ENCODE data around the gene ZNF160. TPM values are rescaled to one million over a fixed set of nuclear protein-coding genes. Genes with fewer than 3 reads are reported as not detected.

ZNF160 gene
- total and polyA plus RNA-seq, 2 of the 8 experiments (the other 6 are each of a cell fraction or from before 2014, with no cell fraction given) = 15.8 to 31.2 TPM

DNA sequence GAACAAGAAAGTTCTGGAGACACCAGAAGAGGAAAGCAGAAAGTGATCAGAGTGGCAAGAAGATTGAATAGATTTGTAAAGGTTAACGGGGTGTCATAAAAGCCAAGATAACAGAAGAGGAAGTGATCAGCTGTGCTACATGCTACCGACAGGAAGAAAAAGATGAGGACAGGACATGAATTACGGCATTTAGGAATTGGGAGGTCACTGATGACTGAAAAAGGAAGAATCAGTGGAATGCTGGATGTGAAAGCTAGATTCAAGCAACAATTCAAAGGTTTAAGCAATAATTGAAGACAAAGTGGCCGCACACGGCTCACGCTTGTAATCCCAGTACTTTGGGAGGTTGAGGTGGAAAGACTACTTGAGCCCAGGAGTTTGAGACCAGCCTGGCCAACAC lies 15.1 kb downstream of the ZNF160 start (continued):
- TF ChIP-seq, protein P1, sequence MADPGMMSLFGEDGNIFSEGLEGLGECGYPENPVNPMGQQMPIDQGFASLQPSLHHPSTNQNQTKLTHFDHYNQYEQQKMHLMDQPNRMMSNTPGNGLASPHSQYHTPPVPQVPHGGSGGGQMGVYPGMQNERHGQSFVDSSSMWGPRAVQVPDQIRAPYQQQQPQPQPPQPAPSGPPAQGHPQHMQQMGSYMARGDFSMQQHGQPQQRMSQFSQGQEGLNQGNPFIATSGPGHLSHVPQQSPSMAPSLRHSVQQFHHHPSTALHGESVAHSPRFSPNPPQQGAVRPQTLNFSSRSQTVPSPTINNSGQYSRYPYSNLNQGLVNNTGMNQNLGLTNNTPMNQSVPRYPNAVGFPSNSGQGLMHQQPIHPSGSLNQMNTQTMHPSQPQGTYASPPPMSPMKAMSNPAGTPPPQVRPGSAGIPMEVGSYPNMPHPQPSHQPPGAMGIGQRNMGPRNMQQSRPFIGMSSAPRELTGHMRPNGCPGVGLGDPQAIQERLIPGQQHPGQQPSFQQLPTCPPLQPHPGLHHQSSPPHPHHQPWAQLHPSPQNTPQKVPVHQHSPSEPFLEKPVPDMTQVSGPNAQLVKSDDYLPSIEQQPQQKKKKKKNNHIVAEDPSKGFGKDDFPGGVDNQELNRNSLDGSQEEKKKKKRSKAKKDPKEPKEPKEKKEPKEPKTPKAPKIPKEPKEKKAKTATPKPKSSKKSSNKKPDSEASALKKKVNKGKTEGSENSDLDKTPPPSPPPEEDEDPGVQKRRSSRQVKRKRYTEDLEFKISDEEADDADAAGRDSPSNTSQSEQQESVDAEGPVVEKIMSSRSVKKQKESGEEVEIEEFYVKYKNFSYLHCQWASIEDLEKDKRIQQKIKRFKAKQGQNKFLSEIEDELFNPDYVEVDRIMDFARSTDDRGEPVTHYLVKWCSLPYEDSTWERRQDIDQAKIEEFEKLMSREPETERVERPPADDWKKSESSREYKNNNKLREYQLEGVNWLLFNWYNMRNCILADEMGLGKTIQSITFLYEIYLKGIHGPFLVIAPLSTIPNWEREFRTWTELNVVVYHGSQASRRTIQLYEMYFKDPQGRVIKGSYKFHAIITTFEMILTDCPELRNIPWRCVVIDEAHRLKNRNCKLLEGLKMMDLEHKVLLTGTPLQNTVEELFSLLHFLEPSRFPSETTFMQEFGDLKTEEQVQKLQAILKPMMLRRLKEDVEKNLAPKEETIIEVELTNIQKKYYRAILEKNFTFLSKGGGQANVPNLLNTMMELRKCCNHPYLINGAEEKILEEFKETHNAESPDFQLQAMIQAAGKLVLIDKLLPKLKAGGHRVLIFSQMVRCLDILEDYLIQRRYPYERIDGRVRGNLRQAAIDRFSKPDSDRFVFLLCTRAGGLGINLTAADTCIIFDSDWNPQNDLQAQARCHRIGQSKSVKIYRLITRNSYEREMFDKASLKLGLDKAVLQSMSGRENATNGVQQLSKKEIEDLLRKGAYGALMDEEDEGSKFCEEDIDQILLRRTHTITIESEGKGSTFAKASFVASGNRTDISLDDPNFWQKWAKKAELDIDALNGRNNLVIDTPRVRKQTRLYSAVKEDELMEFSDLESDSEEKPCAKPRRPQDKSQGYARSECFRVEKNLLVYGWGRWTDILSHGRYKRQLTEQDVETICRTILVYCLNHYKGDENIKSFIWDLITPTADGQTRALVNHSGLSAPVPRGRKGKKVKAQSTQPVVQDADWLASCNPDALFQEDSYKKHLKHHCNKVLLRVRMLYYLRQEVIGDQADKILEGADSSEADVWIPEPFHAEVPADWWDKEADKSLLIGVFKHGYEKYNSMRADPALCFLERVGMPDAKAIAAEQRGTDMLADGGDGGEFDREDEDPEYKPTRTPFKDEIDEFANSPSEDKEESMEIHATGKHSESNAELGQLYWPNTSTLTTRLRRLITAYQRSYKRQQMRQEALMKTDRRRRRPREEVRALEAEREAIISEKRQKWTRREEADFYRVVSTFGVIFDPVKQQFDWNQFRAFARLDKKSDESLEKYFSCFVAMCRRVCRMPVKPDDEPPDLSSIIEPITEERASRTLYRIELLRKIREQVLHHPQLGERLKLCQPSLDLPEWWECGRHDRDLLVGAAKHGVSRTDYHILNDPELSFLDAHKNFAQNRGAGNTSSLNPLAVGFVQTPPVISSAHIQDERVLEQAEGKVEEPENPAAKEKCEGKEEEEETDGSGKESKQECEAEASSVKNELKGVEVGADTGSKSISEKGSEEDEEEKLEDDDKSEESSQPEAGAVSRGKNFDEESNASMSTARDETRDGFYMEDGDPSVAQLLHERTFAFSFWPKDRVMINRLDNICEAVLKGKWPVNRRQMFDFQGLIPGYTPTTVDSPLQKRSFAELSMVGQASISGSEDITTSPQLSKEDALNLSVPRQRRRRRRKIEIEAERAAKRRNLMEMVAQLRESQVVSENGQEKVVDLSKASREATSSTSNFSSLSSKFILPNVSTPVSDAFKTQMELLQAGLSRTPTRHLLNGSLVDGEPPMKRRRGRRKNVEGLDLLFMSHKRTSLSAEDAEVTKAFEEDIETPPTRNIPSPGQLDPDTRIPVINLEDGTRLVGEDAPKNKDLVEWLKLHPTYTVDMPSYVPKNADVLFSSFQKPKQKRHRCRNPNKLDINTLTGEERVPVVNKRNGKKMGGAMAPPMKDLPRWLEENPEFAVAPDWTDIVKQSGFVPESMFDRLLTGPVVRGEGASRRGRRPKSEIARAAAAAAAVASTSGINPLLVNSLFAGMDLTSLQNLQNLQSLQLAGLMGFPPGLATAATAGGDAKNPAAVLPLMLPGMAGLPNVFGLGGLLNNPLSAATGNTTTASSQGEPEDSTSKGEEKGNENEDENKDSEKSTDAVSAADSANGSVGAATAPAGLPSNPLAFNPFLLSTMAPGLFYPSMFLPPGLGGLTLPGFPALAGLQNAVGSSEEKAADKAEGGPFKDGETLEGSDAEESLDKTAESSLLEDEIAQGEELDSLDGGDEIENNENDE (IDR thresholded peaks at IDR 0.05; ENCODE audit: insufficient replicate concordance, low read length) = no peak
- no peak for TF ChIP-seq TBP (IDR thresholded peaks at IDR 0.05; ENCODE audit: low read depth, low read length)
- TF ChIP-seq SRF (IDR thresholded peaks at IDR 0.05; ENCODE audit: low read depth, low read length) = no peak

All from H1 (cell line).